Breast epithelium (tissue), 4 donors: Measurements from ENCODE around the gene CDON. TPM values are rescaled to one million over a fixed set of nuclear protein-coding genes. Genes with fewer than 3 reads are reported as not detected.
A peak's percentile ranks its signal among the peaks of the same experiment; 100 is the strongest.

Experiments
- DNase-seq, 2 donors: peaks; one replicate each; pipeline ENCODE4 v3.0.0-alpha.2; 2019; ENCODE audit warnings: low spot score in 2 of 2
- H3K27ac ChIP-seq, 2 donors: fragments of 200-600 bp; sonication (generic) in 1 of 2; one replicate each; pipeline ENCODE4 v1.5.1; 2016 to 2019; ENCODE audit warnings: mild to moderate bottlenecking in 1 of 2
- H3K27me3 ChIP-seq, 2 donors: fragments of 200-600 bp; sonication (generic) in 1 of 2; one replicate each; pipeline versions ENCODE4 v1.5.1 to v1.6.0; 2017 to 2019; ENCODE audit warnings: control low read depth in 1 of 2, mild to moderate bottlenecking in 1 of 2
- H3K36me3 ChIP-seq: fragments of 200-600 bp; one replicate; pipeline ENCODE4 v1.5.1; 2019
- H3K4me1 ChIP-seq, 2 donors: fragments of 200-600 bp; sonication (generic); one replicate each; pipeline ENCODE4 v1.5.1; 2016 to 2019; ENCODE audit warnings: control low read depth in 1 of 2
- H3K4me3 ChIP-seq, 3 donors: fragments of 200-600 bp; sonication (generic); 1 replicate in 2 of 3; 2 replicates in 1 of 3; pipeline ENCODE4 v1.5.1; 2016 to 2019; ENCODE audit warnings: mild to moderate bottlenecking in 3 of 3, moderate library complexity in 2 of 3
- H3K9me3 ChIP-seq, 2 donors: fragments of 200-600 bp; sonication (generic) in 1 of 2; one replicate each; pipeline ENCODE4 v1.5.1; 2016 to 2019; ENCODE audit warnings: control low read depth in 1 of 2
- POLR2A ChIP-seq: fragments of 450-650 bp; IDR thresholded peaks from one replicate; pipeline ENCODE4 v1.6.1; 2016; ENCODE audit warnings: antibody characterized with exemption, mild to moderate bottlenecking, moderate library complexity
- POLR2AphosphoS5 ChIP-seq, 3 donors: sonication (generic); formaldehyde crosslinking; IDR thresholded peaks; one replicate each; pipeline ENCODE4 v1.6.1; 2017; ENCODE audit warnings: antibody characterized with exemption in 3 of 3
- intact Hi-C: fragments of 100-400 bp; cut with DNase I; formaldehyde crosslinking; loops from one replicate; pipeline ENCODE4 v1.15.1; 2023; ENCODE audit warnings: low total_unique reads
- total RNA-seq, 3 donors: library from RNA; depleted of rRNA; stranded (reverse); fragments of >200 nt; gene quantifications; one replicate each; pipeline ENCODE4 v1.1.0, GENCODE V29; 2016
- TF ChIP-seq, protein P1 (sequence below), 3 donors: fragments of 450-650 bp; IDR thresholded peaks; one replicate each; pipeline ENCODE4 v1.5.1; 2016 to 2017; ENCODE audit warnings: antibody characterized with exemption in 3 of 3, mild to moderate bottlenecking in 3 of 3, moderate library complexity in 3 of 3

The CDON gene
- total RNA-seq, 3 donors from 2014 or later = 14.9 to 29.3 (median 26.5) TPM

DNA sequence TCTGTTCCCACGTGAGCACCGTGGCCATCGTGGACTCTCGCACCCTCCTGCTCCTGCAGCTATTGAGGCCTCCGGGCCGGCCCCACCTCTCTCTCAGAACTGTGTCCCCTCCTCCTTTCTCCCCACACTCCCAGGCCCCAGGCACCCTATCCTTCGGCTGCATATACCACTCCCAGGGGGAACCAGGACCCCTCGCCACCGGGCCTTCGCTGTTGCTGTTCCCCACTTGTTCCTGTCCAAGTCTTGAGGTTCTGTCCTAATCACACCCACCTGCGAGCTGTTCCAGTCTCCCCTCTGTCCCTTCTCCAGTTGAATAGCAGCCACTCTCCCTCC lies 43.0 kb upstream of the CDON start:
- H3K36me3 ChIP-seq = no peaks in the 10 kb centered on the region
- TF ChIP-seq POLR2A (no peak), POLR2AphosphoS5 (IDR thresholded peaks at IDR 0.05) (no peak)
- TF ChIP-seq, protein P1, sequence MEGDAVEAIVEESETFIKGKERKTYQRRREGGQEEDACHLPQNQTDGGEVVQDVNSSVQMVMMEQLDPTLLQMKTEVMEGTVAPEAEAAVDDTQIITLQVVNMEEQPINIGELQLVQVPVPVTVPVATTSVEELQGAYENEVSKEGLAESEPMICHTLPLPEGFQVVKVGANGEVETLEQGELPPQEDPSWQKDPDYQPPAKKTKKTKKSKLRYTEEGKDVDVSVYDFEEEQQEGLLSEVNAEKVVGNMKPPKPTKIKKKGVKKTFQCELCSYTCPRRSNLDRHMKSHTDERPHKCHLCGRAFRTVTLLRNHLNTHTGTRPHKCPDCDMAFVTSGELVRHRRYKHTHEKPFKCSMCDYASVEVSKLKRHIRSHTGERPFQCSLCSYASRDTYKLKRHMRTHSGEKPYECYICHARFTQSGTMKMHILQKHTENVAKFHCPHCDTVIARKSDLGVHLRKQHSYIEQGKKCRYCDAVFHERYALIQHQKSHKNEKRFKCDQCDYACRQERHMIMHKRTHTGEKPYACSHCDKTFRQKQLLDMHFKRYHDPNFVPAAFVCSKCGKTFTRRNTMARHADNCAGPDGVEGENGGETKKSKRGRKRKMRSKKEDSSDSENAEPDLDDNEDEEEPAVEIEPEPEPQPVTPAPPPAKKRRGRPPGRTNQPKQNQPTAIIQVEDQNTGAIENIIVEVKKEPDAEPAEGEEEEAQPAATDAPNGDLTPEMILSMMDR (IDR thresholded peaks at IDR 0.05) = no peak
- H3K9me3 ChIP-seq = no peaks in the 10 kb centered on the region
- H3K4me1 ChIP-seq = no peaks in the 10 kb centered on the region
- H3K4me3 ChIP-seq = no peak overlapping the region
- H3K27me3 ChIP-seq = no peaks in the 10 kb centered on the region
- H3K27ac ChIP-seq = no peak overlapping the region
- intact Hi-C loops = no loop called here
- DNase-seq = no peak

GRCh38 chr11:126105022-126105747 lies 42.5 kb upstream of the CDON start:
- no peak overlapping the region for H3K4me3 ChIP-seq
- H3K9me3 ChIP-seq = no peaks in the 10 kb centered on the region
- H3K36me3 ChIP-seq = no peaks in the 10 kb centered on the region
- TF ChIP-seq, protein P1 (IDR thresholded peaks at IDR 0.05) = no peak
- no peak for TF ChIP-seq POLR2A
- TF ChIP-seq POLR2AphosphoS5 (IDR thresholded peaks at IDR 0.05) = no peak
- H3K4me1 ChIP-seq = no peaks in the 10 kb centered on the region
- H3K27ac ChIP-seq = no peak overlapping the region
- no peak for DNase-seq
- intact Hi-C loops = no loop called here
- H3K27me3 ChIP-seq = no peaks in the 10 kb centered on the region

GRCh38 chr11:126104420-126104819 lies 41.8 kb upstream of the CDON start:
- intact Hi-C loops = no loop called here
- no peaks in the 10 kb centered on the region for H3K4me1 ChIP-seq

GRCh38 chr11:126103150-126103549 lies 40.5 kb upstream of the CDON start:
- TF ChIP-seq POLR2AphosphoS5 (IDR thresholded peaks at IDR 0.05) (no peak), POLR2A (no peak)
- TF ChIP-seq, protein P1 (IDR thresholded peaks at IDR 0.05) = no peak
- Histone ChIP-seq H3K9me3 (no peaks in the 10 kb centered on the region), H3K27ac (peak overlapping the region; percentile 44 to 85), H3K4me3 (no peak overlapping the region), H3K27me3 (no peaks in the 10 kb centered on the region), H3K4me1 (no peaks in the 10 kb centered on the region), H3K36me3 (no peaks in the 10 kb centered on the region)
- no peak for DNase-seq
- intact Hi-C loops = no loop called here

More at GRCh38 chr11:126104420-126104819, 41.8 kb upstream of the CDON start:
- Histone ChIP-seq H3K36me3 (no peaks in the 10 kb centered on the region), H3K9me3 (no peaks in the 10 kb centered on the region), H3K27me3 (no peaks in the 10 kb centered on the region), H3K27ac (no peak overlapping the region), H3K4me3 (no peak overlapping the region)
- no peak for DNase-seq
- TF ChIP-seq POLR2A (no peak), POLR2AphosphoS5 (IDR thresholded peaks at IDR 0.05) (no peak)
- TF ChIP-seq, protein P1 (IDR thresholded peaks at IDR 0.05) = no peak

GRCh38 chr11:126102436-126102981 lies 39.8 kb upstream of the CDON start:
- DNase-seq = no peak
- TF ChIP-seq POLR2AphosphoS5 (IDR thresholded peaks at IDR 0.05) (no peak), POLR2A (no peak)
- TF ChIP-seq, protein P1 (IDR thresholded peaks at IDR 0.05) = no peak
- Histone ChIP-seq H3K27me3 (no peaks in the 10 kb centered on the region), H3K9me3 (no peaks in the 10 kb centered on the region), H3K36me3 (no peaks in the 10 kb centered on the region), H3K4me3 (no peak overlapping the region), H3K27ac (peak overlapping the region; percentile 44 to 85), H3K4me1 (no peaks in the 10 kb centered on the region)
- intact Hi-C loops = no loop called here
